ENCODE measurements around the gene SPRY1.

Gene SPRY1

DNA sequence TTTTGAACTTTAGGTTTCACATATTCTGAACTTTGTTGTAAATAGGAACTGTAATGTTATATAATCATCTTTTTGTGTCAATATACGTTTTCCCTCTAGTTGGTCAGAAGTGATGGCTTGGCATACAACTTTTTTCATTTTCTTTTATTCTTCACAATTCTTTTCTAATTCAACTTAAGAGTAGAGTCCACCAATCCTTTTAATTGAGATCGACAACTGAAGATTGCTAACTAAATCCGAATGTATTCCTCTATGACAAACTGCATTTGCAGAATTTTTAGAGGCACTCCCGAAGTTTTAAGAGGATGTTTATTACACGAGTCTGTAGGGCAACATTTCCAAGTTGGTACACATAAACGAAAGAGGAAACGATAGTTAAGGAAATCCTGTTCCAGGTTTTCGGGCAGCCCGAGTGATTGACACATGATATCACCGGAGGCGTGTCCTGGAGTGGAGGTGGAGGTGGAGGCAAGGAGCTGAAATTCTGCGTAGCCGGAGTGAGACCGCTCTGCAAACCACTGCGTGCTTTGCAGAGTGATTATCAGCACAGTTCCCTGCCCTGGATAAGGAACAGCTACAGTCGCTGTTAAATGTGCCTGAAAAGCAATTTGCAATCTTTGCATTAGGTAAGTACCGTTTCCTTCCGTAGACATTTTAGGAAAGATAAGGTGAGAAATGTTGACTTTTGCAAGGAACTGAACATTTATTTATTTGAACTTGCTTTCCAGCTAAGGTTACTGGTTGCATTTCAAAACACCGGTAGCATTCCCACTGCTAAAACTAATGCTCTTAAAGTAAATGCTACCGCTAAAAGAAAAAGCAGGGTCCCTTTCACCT lies at the start of gene SPRY1:
SPRY1 (plus strand) TSS at position 489 of the 837 bp plus-strand sequence. CDS start 4,797 bp downstream, outside the sequence.
- Mint-ChIP-seq H3K36me3 (ENCODE audit: low read depth) (peaks cover 19% of the 10 kb centered on the region), H3K27me3 (ENCODE audit: low read depth) (peaks cover 6% of the 10 kb centered on the region), H3K4me1 (peaks cover 19% of the 10 kb centered on the region), H3K27ac (peak within 1 kb of the TSS; percentile 94 to 97 (median 95)), H3K4me3 (peak within 1 kb of the TSS; percentile 84 to 96 (median 94)), H3K9me3 (no peaks in the 10 kb centered on the region)
- no peak for TF ChIP-seq CTCF (IDR thresholded peaks at IDR 0.05; ENCODE audit: unreplicated experiment in 3 of 3)

DNA sequence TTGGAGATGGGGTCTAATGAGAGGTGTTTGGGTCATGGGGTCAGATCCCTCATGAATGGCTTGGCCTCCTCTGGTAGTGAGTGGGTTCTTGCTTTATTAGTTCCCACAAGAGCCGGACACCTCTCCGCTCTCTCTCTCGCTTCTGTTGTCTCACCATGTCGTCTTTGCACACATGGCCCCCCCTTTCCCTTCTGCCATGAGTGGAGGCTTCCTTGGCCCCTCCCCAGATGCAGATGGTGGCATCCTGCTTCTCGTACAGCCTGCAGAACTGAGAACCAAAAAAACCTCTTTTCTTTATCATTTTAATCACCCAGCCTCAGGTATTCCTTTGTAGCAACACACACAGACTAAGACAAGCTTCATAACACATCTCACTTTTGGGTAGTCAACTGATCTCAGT lies 49.6 kb upstream of the SPRY1 start:
- H3K4me1 Mint-ChIP-seq, result peaks cover 47% of the 10 kb centered on the region
- H3K27ac Mint-ChIP-seq, result peak overlapping the region; percentile 36 to 78 (median 74)
- H3K9me3 Mint-ChIP-seq, result no peaks in the 10 kb centered on the region
- TF ChIP-seq CTCF (IDR thresholded peaks at IDR 0.05; ENCODE audit: unreplicated experiment in 3 of 3), result no peak
- H3K4me3 Mint-ChIP-seq, result no peak overlapping the region
- no peaks in the 10 kb centered on the region for H3K36me3 Mint-ChIP-seq (ENCODE audit: low read depth)
- H3K27me3 Mint-ChIP-seq (ENCODE audit: low read depth), result no peaks in the 10 kb centered on the region

GRCh38 chr4:123348946-123349345 lies 47.6 kb upstream of the SPRY1 start:
- Mint-ChIP-seq H3K4me1 (peaks cover 59% of the 10 kb centered on the region), H3K36me3 (ENCODE audit: low read depth) (no peaks in the 10 kb centered on the region), H3K9me3 (no peaks in the 10 kb centered on the region), H3K27me3 (ENCODE audit: low read depth) (no peaks in the 10 kb centered on the region), H3K27ac (no peak overlapping the region), H3K4me3 (no peak overlapping the region)
- TF ChIP-seq CTCF (IDR thresholded peaks at IDR 0.05; ENCODE audit: unreplicated experiment in 3 of 3), result no peak

DNA sequence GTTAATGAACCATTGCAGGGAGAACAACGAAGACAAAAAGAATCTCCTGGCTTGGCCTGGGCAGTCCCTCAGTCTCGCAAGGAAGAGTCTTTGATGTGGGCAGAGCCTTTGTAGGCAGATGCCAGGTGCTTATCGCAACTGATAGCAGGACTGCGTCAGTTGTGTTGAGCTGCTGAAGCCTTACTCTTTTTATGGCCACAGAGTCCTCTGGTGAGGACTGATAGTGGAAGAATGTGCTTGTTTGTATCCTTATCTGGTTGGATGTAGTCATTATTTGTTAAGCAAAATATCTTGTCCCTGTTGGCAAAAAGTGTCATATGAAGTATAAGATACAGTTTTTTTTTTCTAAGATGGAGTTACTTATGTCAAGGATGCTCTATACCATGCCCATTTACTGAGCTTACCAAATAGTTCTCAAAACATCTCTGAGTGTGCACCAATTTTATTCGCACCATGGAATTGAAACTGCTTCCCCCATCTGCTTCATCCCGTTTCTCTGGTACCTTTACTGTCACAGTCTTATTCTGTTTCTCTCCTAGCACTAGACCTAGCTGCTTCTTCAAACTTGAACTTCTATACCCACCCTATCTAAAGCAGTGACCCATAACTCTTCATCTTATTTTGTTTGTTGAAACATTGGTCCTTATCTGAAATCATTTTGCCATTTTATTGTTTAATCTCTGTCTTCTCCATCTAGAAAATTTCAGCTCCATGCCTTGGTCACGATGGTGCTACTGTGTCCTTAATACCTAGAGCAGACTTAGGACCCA lies 47.0 kb upstream of the SPRY1 start:
- no peak for TF ChIP-seq CTCF (IDR thresholded peaks at IDR 0.05; ENCODE audit: unreplicated experiment in 3 of 3)
- Mint-ChIP-seq H3K4me3 (no peak overlapping the region), H3K9me3 (no peaks in the 10 kb centered on the region), H3K36me3 (ENCODE audit: low read depth) (no peaks in the 10 kb centered on the region), H3K4me1 (peaks cover 65% of the 10 kb centered on the region), H3K27me3 (ENCODE audit: low read depth) (no peaks in the 10 kb centered on the region), H3K27ac (peak overlapping the region in 2 of 3 experiments; percentile 23 to 43)

DNA sequence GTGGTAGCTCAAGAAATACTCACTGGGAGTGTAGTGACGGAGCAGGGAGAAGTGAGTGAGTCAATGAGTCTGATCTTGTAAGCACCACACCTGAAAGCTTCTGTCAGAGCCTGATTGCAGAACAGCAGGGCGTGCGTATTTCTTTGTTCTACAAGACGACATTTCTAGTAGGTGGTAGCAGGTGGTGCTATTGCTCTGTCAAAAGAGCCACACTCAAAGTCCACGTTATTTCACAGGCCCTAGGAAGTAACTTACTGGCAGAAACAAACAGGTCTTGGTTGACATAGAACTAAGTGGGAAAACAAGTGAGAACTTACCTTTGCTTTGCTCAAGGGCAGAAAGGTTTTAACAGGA lies 46.4 kb upstream of the SPRY1 start:
- no peak overlapping the region for H3K4me3 Mint-ChIP-seq
- H3K4me1 Mint-ChIP-seq, result peaks cover 60% of the 10 kb centered on the region
- H3K9me3 Mint-ChIP-seq, result no peaks in the 10 kb centered on the region
- H3K27me3 Mint-ChIP-seq (ENCODE audit: low read depth), result no peaks in the 10 kb centered on the region
- peak in 2 of 3 experiments; percentile 9 to 17 for TF ChIP-seq CTCF (IDR thresholded peaks at IDR 0.05; ENCODE audit: unreplicated experiment in 3 of 3)
- peak overlapping the region; percentile 23 to 68 (median 43) for H3K27ac Mint-ChIP-seq
- H3K36me3 Mint-ChIP-seq (ENCODE audit: low read depth), result no peaks in the 10 kb centered on the region
